Astrocyte of the cerebellum (primary cell): ENCODE data around the gene PALLD.

Experiments used
- DNase-seq: peaks from one replicate; pipeline ENCODE4 v3.0.0-alpha.2; 2011; ENCODE audit warnings: low read depth
- H3K4me3 ChIP-seq: 2 replicates; pipeline ENCODE4 v1.5.1; 2011; ENCODE audit warnings: mild to moderate bottlenecking, low read depth, low read length, moderate library complexity
- CTCF ChIP-seq: IDR thresholded peaks from 2 replicates; pipeline ENCODE4 v1.5.1; 2012; ENCODE audit warnings: low read length, low read depth, moderate library complexity, mild to moderate bottlenecking; ENCODE audit errors: missing control alignments
- in situ Hi-C: cut with HindIII; loops from 2 replicates; pipeline ENCODE4 v1.10.0; 2017; ENCODE audit warnings: low sequenced_read_pairs

The PALLD gene

GRCh38 chr4:168876106-168876505 is 379.3 kb downstream of the PALLD start:
- no peak overlapping the region for H3K4me3 ChIP-seq
- in situ Hi-C loops, result no loop called here
- no peak for TF ChIP-seq CTCF
- DNase-seq, result no peak

GRCh38 chr4:168877511-168878491 is 380.9 kb downstream of the PALLD start:
- no peak for DNase-seq
- no peak for TF ChIP-seq CTCF
- H3K4me3 ChIP-seq, result no peak overlapping the region
- in situ Hi-C loops, result no loop called here

- no peak for TF ChIP-seq CTCF
- no peak for DNase-seq
- in situ Hi-C loops, result no loop called here
- no peak overlapping the region for H3K4me3 ChIP-seq
Observed at GRCh38 chr4:168878623-168879022, 381.8 kb downstream of the PALLD start.

GRCh38 chr4:168879188-168879587 is 382.3 kb downstream of the PALLD start:
- no peak overlapping the region for H3K4me3 ChIP-seq
- no peak for DNase-seq
- in situ Hi-C loops, result no loop called here
- TF ChIP-seq CTCF, result no peak

- no peak for TF ChIP-seq CTCF
- H3K4me3 ChIP-seq, result no peak overlapping the region
- DNase-seq, result no peak
- in situ Hi-C loops, result no loop called here
Observed at GRCh38 chr4:168880072-168880675, 383.3 kb downstream of the PALLD start.

GRCh38 chr4:168880811-168881595 is 384.2 kb downstream of the PALLD start:
- no peak for DNase-seq
- H3K4me3 ChIP-seq, result no peak overlapping the region
- in situ Hi-C loops, result no loop called here
- no peak for TF ChIP-seq CTCF
